ENCODE results near the gene NEK8.
"Not testable (repeated sequence)": the region's sequence is repeated elsewhere in the genome, so short reads cannot be mapped to it uniquely, and the experiment has no call there.

DNA sequence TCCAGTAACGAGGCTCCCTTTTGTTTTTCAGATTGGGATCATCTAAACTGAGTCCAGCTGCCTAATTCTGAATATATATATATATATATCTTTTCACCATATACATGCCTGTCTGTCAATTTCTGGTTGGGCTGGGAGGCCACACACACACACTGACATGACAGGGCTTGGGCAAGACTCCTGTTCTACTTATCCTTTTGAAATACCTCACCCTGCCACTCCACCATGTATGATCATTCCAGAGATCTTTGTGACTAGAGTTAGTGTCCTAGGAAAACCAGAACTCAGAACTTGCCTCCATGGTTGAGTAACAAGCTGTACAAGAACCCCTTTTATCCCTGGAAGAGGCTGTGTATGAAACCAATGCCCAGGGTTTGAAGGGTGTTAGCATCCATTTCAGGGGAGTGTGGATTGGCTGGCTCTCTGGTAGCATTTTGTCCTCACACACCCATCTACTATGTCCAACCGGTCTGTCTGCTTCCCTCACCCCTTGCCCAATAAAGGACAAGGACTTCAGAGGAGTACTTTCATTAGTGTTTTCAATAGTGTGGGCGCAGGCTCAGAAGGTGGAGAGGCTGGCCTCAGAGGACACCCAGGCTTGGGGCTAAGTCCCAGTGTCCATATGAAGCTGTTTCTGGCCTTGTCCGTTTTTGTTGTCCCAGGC, 4.6 kb upstream of the NEK8 start:
- TF ChIP-seq CTCF (conservative IDR thresholded peaks at IDR 0.05; ENCODE audit: low read length); EZH2phosphoT487 (IDR thresholded peaks at IDR 0.05; ENCODE audit: borderline replicate concordance, low read depth, low read length): not testable (repeated sequence)
